ENCODE data around the gene STX8.

STX8 gene

GRCh38 chr17:9230861-9231260 is 344.8 kb downstream of the STX8 start:
- TF ChIP-seq, protein P1, sequence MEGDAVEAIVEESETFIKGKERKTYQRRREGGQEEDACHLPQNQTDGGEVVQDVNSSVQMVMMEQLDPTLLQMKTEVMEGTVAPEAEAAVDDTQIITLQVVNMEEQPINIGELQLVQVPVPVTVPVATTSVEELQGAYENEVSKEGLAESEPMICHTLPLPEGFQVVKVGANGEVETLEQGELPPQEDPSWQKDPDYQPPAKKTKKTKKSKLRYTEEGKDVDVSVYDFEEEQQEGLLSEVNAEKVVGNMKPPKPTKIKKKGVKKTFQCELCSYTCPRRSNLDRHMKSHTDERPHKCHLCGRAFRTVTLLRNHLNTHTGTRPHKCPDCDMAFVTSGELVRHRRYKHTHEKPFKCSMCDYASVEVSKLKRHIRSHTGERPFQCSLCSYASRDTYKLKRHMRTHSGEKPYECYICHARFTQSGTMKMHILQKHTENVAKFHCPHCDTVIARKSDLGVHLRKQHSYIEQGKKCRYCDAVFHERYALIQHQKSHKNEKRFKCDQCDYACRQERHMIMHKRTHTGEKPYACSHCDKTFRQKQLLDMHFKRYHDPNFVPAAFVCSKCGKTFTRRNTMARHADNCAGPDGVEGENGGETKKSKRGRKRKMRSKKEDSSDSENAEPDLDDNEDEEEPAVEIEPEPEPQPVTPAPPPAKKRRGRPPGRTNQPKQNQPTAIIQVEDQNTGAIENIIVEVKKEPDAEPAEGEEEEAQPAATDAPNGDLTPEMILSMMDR (IDR thresholded peaks at IDR 0.05; ENCODE audit: low read depth, low read length), result no peak
- H3K4me3 ChIP-seq (ENCODE audit: low read depth, low read length), result no peak overlapping the region

GRCh38 chr17:9230346-9230745 is 345.3 kb downstream of the STX8 start:
- TF ChIP-seq, protein P1 (IDR thresholded peaks at IDR 0.05; ENCODE audit: low read depth, low read length), result no peak
- H3K4me3 ChIP-seq (ENCODE audit: low read depth, low read length), result no peak overlapping the region

DNA sequence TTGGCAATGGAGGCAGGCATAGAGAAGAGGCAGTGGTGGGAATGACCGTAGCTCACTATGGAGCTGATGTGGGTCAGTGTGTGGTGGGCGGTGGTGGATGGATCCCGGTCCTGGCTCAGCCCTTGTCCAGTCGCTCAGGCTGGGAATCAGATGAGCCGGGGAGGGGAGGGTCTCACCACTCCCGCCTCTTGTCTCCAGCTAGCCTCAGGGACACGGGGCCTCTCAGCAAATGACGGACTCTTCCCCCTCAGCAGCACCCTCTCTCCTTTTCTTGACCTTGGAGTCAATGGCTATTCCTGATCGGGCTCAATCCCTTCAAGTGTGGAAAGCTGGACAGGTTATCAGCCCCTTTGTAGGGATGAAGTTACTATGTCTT is 345.8 kb downstream of the STX8 start:
- TF ChIP-seq, protein P1 (IDR thresholded peaks at IDR 0.05; ENCODE audit: low read depth, low read length), result no peak
- no peak overlapping the region for H3K4me3 ChIP-seq (ENCODE audit: low read depth, low read length)

DNA sequence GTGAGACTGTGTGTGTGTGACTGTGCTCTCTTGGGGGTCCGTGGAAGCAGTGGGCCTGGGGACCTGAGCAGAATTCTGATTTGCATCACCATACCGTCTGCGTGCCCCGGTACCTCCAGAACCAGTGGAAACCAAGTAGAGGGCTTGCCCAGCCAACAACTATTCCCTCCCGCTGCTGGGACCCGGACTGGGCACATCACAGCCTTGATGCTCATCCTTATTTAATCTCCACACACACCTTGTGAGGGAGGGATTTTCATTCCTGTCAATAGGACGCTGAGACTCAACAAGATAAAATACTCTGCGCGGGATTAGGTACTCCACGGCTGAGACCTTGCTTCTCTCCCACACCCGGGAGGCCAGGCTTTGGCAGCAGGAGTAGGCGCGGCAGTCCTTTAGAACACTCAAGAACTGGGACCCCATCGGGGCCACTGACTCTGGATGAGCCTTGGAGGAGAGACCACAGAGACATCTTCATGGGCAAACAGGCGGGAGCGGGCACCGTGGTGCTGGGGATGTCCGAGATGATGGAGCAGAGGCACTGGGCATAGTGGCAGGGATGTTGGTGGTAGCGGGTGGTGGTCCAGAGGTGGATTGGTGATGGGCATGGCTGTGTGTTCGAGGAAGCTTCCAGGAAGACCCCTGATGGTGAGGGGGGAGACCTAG is 346.3 kb downstream of the STX8 start:
- TF ChIP-seq, protein P1 (IDR thresholded peaks at IDR 0.05; ENCODE audit: low read depth, low read length), result no peak
- H3K4me3 ChIP-seq (ENCODE audit: low read depth, low read length), result no peak overlapping the region

DNA sequence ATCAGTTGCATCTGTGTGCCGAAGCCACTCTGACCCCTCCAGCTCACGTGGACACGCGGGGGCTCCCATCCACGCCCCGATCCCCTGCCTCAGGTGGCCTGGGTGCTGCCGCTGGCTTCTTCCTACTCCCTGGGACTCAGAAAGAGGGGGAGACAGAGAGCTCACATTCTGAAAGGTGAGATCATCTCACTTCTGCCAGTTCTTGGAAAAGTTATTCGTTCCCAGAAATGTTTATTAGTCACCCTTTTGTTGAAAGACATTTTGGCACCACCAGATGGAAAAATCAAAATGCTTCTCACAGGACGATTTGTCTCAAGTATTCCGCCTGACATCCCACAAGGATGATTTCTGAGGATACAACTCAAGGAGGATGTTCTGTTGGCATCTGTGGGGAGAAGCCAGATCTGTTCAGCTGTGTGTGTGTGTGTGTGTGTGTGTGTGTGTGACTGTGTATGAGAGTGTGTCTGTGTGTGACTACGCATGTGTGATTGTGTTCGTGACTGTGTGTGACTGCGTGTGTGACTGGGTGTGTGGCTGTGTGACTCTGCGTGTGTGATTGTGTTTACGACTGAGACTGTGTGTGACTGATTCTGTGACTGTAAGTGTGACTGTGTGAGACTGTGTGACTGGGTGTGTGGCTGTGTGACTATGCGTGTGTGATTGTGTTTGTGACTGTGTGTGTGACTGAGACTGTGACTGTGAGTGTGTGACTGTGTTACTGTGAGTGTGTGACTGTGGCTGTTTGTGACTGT is 347.0 kb downstream of the STX8 start:
- no peak overlapping the region for H3K4me3 ChIP-seq (ENCODE audit: low read depth, low read length)
- TF ChIP-seq, protein P1 (IDR thresholded peaks at IDR 0.05; ENCODE audit: low read depth, low read length), result no peak

DNA sequence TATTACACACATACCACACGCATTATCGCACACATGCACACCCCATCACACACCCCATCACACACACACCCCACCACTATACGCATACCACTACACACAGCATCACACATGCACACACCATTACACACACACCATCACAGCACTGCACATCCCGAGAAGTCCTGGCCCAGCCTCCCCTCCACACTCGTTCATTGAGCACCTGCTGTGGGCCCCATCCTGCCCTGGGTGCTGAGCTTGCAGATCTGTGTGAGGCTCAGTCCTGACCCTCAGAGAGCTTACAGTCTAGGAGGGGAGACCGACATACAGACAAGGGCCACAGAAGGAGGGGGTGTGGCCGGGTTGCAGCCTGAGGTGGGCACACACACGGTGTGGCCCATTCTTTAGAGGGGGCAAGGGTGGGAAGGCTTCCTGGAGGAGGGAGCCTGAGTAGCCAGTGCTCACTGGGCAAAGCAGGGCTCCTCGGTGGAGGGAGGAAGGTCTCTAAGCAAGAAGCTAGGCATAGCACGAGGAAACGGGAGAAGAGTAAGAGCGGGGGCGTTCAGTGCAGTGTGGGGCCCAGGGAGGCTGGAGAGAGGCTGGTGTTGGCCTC is 347.7 kb downstream of the STX8 start:
- TF ChIP-seq, protein P1 (IDR thresholded peaks at IDR 0.05; ENCODE audit: low read depth, low read length), result no peak
- H3K4me3 ChIP-seq (ENCODE audit: low read depth, low read length), result no peak overlapping the region

DNA sequence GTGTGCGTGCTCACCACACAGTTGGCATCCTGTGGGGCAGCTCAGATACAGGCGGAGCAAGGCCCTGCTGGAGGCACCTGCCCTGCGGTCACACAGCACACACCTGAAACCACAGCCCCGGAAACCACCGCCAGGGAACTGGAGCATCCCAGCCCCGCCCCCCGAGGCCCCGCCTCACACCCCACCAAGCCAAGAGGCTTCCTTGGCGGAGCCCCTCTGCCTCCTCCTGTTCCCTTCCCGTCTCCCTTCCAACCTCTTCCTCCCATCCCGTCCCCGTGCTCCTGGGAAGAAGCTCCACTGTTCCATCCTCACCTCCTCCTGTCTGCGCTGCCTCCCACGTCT is 348.9 kb downstream of the STX8 start:
- TF ChIP-seq, protein P1 (IDR thresholded peaks at IDR 0.05; ENCODE audit: low read depth, low read length), result no peak
- no peak overlapping the region for H3K4me3 ChIP-seq (ENCODE audit: low read depth, low read length)
